Liver (tissue), 9 donors: Measurements from ENCODE around the gene TMEM232. TPM values are rescaled to one million over a fixed set of nuclear protein-coding genes. Genes with fewer than 3 reads are reported as not detected.

Experiments
- DNase-seq: peaks from one replicate; pipeline ENCODE4 v3.0.0-alpha.2; 2017; ENCODE audit warnings: low spot score
- H3K27ac ChIP-seq, 2 donors: one replicate each; pipeline ENCODE4 v1.7.0; 2013; ENCODE audit warnings: inconsistent platforms in 2 of 2, low read length in 2 of 2, control low read depth in 1 of 2, low read depth in 1 of 2, mild to moderate bottlenecking in 1 of 2
- H3K27me3 ChIP-seq, 4 donors: one replicate each; pipeline versions ENCODE4 v1.6.1 to v1.7.0; 2013; ENCODE audit warnings: low read length in 3 of 4, inconsistent platforms in 1 of 4, mild to moderate bottlenecking in 1 of 4, moderate library complexity in 1 of 4; ENCODE audit not compliant: control insufficient read depth in 4 of 4, insufficient read depth in 4 of 4
- H3K36me3 ChIP-seq, 4 donors: one replicate each; pipeline versions ENCODE4 v1.6.1 to v1.7.0; 2013; ENCODE audit warnings: low read length in 3 of 4, mild to moderate bottlenecking in 3 of 4, low read depth in 1 of 4, moderate library complexity in 1 of 4; ENCODE audit not compliant: control insufficient read depth in 4 of 4, insufficient read depth in 3 of 4
- H3K4me1 ChIP-seq, 4 donors: one replicate each; pipeline versions ENCODE4 v1.6.1 to v1.7.0; 2013; ENCODE audit warnings: low read length in 3 of 4, mild to moderate bottlenecking in 3 of 4, moderate library complexity in 1 of 4; ENCODE audit not compliant: control insufficient read depth in 4 of 4, insufficient read depth in 4 of 4
- H3K4me3 ChIP-seq, 3 donors: one replicate each; pipeline versions ENCODE4 v1.6.1 to v1.7.0; 2013; ENCODE audit warnings: low read length in 3 of 3, control low read depth in 1 of 3, low read depth in 1 of 3, mild to moderate bottlenecking in 1 of 3
- H3K9ac ChIP-seq, 2 donors: one replicate each; pipeline ENCODE4 v1.7.0; 2013; ENCODE audit warnings: low read length in 2 of 2, mild to moderate bottlenecking in 2 of 2, moderate library complexity in 2 of 2, control low read depth in 1 of 2, low read depth in 1 of 2
- H3K9me3 ChIP-seq, 4 donors: one replicate each; pipeline versions ENCODE4 v1.6.1 to v1.7.0; 2013; ENCODE audit warnings: low read length in 3 of 4; ENCODE audit not compliant: control insufficient read depth in 4 of 4
- EGR1 ChIP-seq, 2 donors: IDR thresholded peaks; 2 replicates each; pipeline ENCODE4 v1.6.1; 2016 to 2018; ENCODE audit warnings: antibody characterized with exemption in 2 of 2, low read depth in 2 of 2
- FOXA2 ChIP-seq: IDR thresholded peaks from 2 replicates; pipeline ENCODE4 v1.6.1; 2016; ENCODE audit warnings: antibody characterized with exemption
- GABPA ChIP-seq, 2 donors: IDR thresholded peaks in 1 of 2; conservative IDR thresholded peaks in 1 of 2; 2 replicates each; pipeline ENCODE4 v1.6.1; 2016; ENCODE audit warnings: antibody characterized with exemption in 2 of 2, mild to moderate bottlenecking in 1 of 2, moderate library complexity in 1 of 2
- RAD21 ChIP-seq, 2 donors: IDR thresholded peaks; 2 replicates each; pipeline ENCODE4 v1.6.1; 2016; ENCODE audit warnings: antibody characterized with exemption in 2 of 2, mild to moderate bottlenecking in 2 of 2
- RXRA ChIP-seq, 2 donors: IDR thresholded peaks; 2 replicates each; pipeline ENCODE4 v1.6.1; 2017 to 2018; ENCODE audit warnings: antibody characterized with exemption in 2 of 2, mild to moderate bottlenecking in 1 of 2
- TAF1 ChIP-seq: conservative IDR thresholded peaks from 2 replicates; pipeline ENCODE4 v1.6.1; 2016; ENCODE audit warnings: antibody characterized with exemption, mild to moderate bottlenecking
- WGBS: extraction: QIAGEN DNeasy Blood & Tissue Kit; methylation state at CpG from one replicate; pipeline ENCODE4 v1.1.7; 2013; 5-methylcytosine and 5-hydroxymethylcytosine counted together
- polyA plus RNA-seq, 2 donors: library from polyadenylated mRNA; stranded (reverse) in 1 of 2; unstranded in 1 of 2; fragments of 200-250 nt in 1 of 2; fragments of >200 nt in 1 of 2; fragmentation: Nextera tagmentation in 1 of 2; extraction: Ambion mirVana in 1 of 2; gene quantifications; one replicate each; pipeline versions ENCODE4 v1.2.1 to v1.2.3, GENCODE V29; 2013 to 2015
- total RNA-seq, 2 donors: library from RNA; depleted of rRNA; stranded (reverse); fragments of >200 nt; gene quantifications; one replicate each; pipeline ENCODE4 v1.2.3, GENCODE V29; 2014
- TF ChIP-seq, protein P1 (sequence below): IDR thresholded peaks from 2 replicates; pipeline ENCODE4 v1.6.1; 2016; ENCODE audit warnings: antibody characterized with exemption
- TF ChIP-seq, protein P2 (sequence below): IDR thresholded peaks from 2 replicates; pipeline ENCODE4 v1.6.1; 2016; ENCODE audit warnings: antibody characterized with exemption, mild to moderate bottlenecking
- TF ChIP-seq, protein P3 (sequence below): IDR thresholded peaks from 2 replicates; pipeline ENCODE4 v1.6.1; 2016; ENCODE audit warnings: antibody characterized with exemption
- donor health status: healthy.
- donor health status: healthy.
- donor health status: healthy.
- donor health status: healthy.
- donor health status: healthy.

The TMEM232 gene
- total and polyA plus RNA-seq, 4 donors, result 0.39 to 2.5 (median 1.0) TPM

DNA sequence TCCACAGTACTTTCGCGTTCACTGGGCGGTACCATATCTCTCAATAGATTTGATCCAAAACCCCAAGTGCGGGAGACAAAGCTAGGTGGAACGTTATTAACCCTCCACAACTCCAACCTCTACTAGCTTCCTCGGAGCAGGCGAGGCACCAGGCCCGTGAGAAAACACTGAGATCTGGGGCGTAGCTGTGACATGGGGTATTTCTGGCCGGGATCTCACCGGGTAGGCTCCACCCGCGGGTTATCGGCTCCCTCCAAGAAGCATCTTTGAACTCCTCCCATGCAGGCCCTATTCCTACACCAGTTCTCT is 12.0 kb upstream of the TMEM232 start:
- no peaks in the 10 kb centered on the region for H3K9me3 ChIP-seq
- no peaks in the 10 kb centered on the region for H3K36me3 ChIP-seq
- WGBS, result under 1% methylated on average over 14 of the region's 14 CpGs
- H3K4me1 ChIP-seq, result peaks cover 0 to 16% (median 7%) of the 10 kb centered on the region in 4 donors
- peak overlapping the region; percentile 55 to 96 for H3K9ac ChIP-seq
- TF ChIP-seq, protein P1, sequence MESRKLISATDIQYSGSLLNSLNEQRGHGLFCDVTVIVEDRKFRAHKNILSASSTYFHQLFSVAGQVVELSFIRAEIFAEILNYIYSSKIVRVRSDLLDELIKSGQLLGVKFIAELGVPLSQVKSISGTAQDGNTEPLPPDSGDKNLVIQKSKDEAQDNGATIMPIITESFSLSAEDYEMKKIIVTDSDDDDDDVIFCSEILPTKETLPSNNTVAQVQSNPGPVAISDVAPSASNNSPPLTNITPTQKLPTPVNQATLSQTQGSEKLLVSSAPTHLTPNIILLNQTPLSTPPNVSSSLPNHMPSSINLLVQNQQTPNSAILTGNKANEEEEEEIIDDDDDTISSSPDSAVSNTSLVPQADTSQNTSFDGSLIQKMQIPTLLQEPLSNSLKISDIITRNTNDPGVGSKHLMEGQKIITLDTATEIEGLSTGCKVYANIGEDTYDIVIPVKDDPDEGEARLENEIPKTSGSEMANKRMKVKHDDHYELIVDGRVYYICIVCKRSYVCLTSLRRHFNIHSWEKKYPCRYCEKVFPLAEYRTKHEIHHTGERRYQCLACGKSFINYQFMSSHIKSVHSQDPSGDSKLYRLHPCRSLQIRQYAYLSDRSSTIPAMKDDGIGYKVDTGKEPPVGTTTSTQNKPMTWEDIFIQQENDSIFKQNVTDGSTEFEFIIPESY, result no peak
- no peak for TF ChIP-seq TAF1
- TF ChIP-seq, protein P2, sequence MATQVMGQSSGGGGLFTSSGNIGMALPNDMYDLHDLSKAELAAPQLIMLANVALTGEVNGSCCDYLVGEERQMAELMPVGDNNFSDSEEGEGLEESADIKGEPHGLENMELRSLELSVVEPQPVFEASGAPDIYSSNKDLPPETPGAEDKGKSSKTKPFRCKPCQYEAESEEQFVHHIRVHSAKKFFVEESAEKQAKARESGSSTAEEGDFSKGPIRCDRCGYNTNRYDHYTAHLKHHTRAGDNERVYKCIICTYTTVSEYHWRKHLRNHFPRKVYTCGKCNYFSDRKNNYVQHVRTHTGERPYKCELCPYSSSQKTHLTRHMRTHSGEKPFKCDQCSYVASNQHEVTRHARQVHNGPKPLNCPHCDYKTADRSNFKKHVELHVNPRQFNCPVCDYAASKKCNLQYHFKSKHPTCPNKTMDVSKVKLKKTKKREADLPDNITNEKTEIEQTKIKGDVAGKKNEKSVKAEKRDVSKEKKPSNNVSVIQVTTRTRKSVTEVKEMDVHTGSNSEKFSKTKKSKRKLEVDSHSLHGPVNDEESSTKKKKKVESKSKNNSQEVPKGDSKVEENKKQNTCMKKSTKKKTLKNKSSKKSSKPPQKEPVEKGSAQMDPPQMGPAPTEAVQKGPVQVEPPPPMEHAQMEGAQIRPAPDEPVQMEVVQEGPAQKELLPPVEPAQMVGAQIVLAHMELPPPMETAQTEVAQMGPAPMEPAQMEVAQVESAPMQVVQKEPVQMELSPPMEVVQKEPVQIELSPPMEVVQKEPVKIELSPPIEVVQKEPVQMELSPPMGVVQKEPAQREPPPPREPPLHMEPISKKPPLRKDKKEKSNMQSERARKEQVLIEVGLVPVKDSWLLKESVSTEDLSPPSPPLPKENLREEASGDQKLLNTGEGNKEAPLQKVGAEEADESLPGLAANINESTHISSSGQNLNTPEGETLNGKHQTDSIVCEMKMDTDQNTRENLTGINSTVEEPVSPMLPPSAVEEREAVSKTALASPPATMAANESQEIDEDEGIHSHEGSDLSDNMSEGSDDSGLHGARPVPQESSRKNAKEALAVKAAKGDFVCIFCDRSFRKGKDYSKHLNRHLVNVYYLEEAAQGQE, result no peak
- no peak for TF ChIP-seq RAD21 (IDR thresholded peaks at IDR 0.05)
- no peak for TF ChIP-seq GABPA (IDR thresholded peaks at IDR 0.05 in 1 of 2, conservative IDR thresholded peaks at IDR 0.05 in 1 of 2)
- peak overlapping the region; percentile 96 to 99 (median 97) for H3K4me3 ChIP-seq
- DNase-seq, result no peak
- no peaks in the 10 kb centered on the region for H3K27me3 ChIP-seq
- peak overlapping the region in 1 of 2 donors; percentile 88 for H3K27ac ChIP-seq

DNA sequence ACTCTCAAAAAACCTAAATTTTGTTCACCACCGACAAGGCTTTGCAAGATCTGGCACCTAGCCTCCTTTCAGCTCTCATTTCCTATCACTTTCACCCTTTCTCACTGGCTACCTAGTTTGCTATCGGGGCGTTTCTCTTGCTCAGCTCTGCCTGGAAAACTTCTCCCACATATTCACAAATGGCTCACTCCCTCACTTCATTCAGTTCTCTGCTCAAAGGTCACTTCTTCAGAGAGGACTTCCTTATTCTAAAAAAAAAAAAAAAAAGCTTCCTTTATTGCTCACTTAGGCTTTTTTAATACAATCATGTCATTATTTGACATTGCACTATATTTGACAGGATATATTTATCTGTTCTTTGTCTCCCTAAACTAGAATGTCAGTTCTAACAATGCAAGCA is 10.3 kb upstream of the TMEM232 start:
- H3K4me3 ChIP-seq, result no peak overlapping the region
- TF ChIP-seq, protein P3, sequence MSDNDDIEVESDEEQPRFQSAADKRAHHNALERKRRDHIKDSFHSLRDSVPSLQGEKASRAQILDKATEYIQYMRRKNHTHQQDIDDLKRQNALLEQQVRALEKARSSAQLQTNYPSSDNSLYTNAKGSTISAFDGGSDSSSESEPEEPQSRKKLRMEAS, result no peak
- 73% methylated on average over 3 of the region's 3 CpGs for WGBS
- H3K27ac ChIP-seq, result no peak overlapping the region
- DNase-seq, result no peak
- no peaks in the 10 kb centered on the region for H3K27me3 ChIP-seq
- peaks cover 0 to 16% (median 7%) of the 10 kb centered on the region in 4 donors for H3K4me1 ChIP-seq
- no peaks in the 10 kb centered on the region for H3K9me3 ChIP-seq
- no peak overlapping the region for H3K9ac ChIP-seq
- H3K36me3 ChIP-seq, result no peaks in the 10 kb centered on the region

DNA sequence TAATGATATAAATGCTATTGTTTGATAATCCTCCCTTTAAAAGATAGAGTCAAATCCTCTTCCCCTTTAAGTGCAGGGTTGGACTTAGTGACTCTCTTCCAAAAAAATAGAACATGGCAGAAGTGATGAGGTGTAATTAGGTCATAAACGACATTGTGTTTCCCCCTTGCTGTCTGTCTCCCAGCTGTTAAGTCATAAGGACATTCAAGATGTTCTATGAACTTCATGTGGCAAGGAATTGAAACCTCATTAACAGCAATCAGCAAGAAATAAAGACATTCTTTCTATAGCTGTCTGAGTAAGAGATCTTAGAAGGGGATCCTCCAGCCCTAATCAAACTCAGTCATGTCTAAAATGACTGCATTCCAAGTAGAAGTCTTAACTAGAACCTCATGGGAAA is 9.1 kb upstream of the TMEM232 start:
- no peaks in the 10 kb centered on the region for H3K36me3 ChIP-seq
- H3K27me3 ChIP-seq, result no peaks in the 10 kb centered on the region
- DNase-seq, result no peak
- WGBS, result 46% methylated on average over 1 of the region's 1 CpG
- no peak overlapping the region for H3K4me3 ChIP-seq
- H3K4me1 ChIP-seq, result peaks cover 0 to 14% (median 7%) of the 10 kb centered on the region in 4 donors
- H3K27ac ChIP-seq, result no peak overlapping the region
- H3K9ac ChIP-seq, result no peak overlapping the region
- no peaks in the 10 kb centered on the region for H3K9me3 ChIP-seq
- TF ChIP-seq FOXA2 (no peak), RXRA (IDR thresholded peaks at IDR 0.05) (no peak), EGR1 (IDR thresholded peaks at IDR 0.05; ENCODE audit: low read depth in 2 of 2) (no peak)
